ENCODE data around the gene MUC7. TPM values are rescaled to one million over a fixed set of nuclear protein-coding genes. Genes with fewer than 3 reads are reported as not detected.

MUC7 gene
- total RNA-seq (2022; extraction: Qiagen RNA extraction; ENCODE audit: low read depth), result not detected in 5 replicates

DNA sequence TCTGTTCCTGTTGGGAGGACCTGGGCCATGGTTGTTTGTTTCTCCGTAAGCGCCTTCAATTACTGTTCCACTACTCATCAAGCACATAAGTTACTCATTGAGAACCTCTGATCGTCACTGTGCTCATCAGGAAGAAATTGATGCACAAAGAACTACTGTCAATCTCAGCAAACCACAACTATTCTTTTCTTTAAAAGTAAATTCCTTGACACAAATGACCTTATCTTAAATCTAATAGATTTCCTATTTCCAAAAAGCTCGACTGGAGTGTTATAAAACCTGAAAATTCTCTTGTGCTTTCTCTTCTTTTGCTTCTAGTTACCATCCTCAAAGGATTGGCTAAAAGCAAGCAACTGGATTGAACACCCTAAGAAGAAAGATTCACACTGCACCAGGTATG, at the start of gene MUC7:
Gene MUC7 (plus strand): TSS at position 301 of the 400 bp plus-strand sequence. CDS start 1,825 bp downstream, outside the sequence.

DNA sequence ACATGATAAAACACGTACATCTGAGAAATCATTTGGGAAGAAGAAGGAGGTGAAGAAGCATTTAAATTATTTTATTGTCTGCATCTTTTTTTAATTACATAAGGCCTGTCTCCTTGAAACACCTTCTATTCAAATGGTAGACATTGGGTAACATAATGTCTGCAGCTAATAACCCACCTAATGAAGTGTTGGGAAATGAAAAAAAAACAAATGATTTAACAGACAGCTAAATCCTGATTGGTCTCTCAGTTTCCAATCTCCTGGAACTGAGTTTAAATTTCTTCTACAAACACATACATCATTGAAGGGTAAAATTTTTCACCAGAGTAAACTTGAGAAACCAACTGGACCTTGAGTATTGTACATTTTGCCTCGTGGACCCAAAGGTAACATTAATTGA, 46.3 kb downstream of the MUC7 start, which contains the start of gene AMTN:
Gene AMTN (plus strand): TSS at position 301 of the 400 bp plus-strand sequence. CDS start 209 bp downstream, outside the sequence.

Other genes starting within 250 kb of the MUC7 start
- gene FDCSP, start 246.1 kb upstream of the MUC7 start, total RNA-seq (2022; extraction: Qiagen RNA extraction; ENCODE audit: low read depth), result not detected in 5 replicates
- gene CSN3, start 229.6 kb upstream of the MUC7 start, total RNA-seq (2022; extraction: Qiagen RNA extraction; ENCODE audit: low read depth), result not detected in 5 replicates
- not detected in 5 replicates for gene CABS1, start 137.2 kb upstream of the MUC7 start, total RNA-seq (2022; extraction: Qiagen RNA extraction; ENCODE audit: low read depth)
- gene SMR3A, start 111.4 kb upstream of the MUC7 start, total RNA-seq (2022; extraction: Qiagen RNA extraction; ENCODE audit: low read depth), result not detected in 5 replicates
- gene SMR3B, start 89.1 kb upstream of the MUC7 start, total RNA-seq (2022; extraction: Qiagen RNA extraction; ENCODE audit: low read depth), result not detected in 5 replicates
- not detected in 5 replicates for gene OPRPN, start 74.3 kb upstream of the MUC7 start, total RNA-seq (2022; extraction: Qiagen RNA extraction; ENCODE audit: low read depth)
- 0.09 TPM in 1 of 5 replicates, not detected in the others for gene AMTN, start 46.4 kb downstream of the MUC7 start, total RNA-seq (2022; extraction: Qiagen RNA extraction; ENCODE audit: low read depth)
- gene AMBN, start 120.1 kb downstream of the MUC7 start, total RNA-seq (2022; extraction: Qiagen RNA extraction; ENCODE audit: low read depth), result not detected in 5 replicates
- not detected in 5 replicates for gene ENAM, start 156.5 kb downstream of the MUC7 start, total RNA-seq (2022; extraction: Qiagen RNA extraction; ENCODE audit: low read depth)
- 0.19 to 0.33 TPM in 2 of 5 replicates, not detected in the others for gene JCHAIN, start 194.3 kb downstream of the MUC7 start, total RNA-seq (2022; extraction: Qiagen RNA extraction; ENCODE audit: low read depth)
- 33.9 to 46.1 TPM (median 37.0 TPM) in 5 replicates for gene UTP3, start 216.3 kb downstream of the MUC7 start, total RNA-seq (2022; extraction: Qiagen RNA extraction; ENCODE audit: low read depth)
- gene RUFY3, start 249.8 kb downstream of the MUC7 start, total RNA-seq (2022; extraction: Qiagen RNA extraction; ENCODE audit: low read depth), result 6.8 to 9.3 TPM (median 7.3 TPM) in 5 replicates

Data from A549 treated with CpdA at 1 μM for 4 hours (cell line).